Suppressor macrophage treated with lipopolysaccharide for 4 hours (primary cell): ENCODE data around the gene CCDC106.

ENCODE experiments used
- DNase-seq: peaks from one replicate; pipeline ENCODE4 v3.0.0-alpha.2; 2020

CCDC106 gene

DNA sequence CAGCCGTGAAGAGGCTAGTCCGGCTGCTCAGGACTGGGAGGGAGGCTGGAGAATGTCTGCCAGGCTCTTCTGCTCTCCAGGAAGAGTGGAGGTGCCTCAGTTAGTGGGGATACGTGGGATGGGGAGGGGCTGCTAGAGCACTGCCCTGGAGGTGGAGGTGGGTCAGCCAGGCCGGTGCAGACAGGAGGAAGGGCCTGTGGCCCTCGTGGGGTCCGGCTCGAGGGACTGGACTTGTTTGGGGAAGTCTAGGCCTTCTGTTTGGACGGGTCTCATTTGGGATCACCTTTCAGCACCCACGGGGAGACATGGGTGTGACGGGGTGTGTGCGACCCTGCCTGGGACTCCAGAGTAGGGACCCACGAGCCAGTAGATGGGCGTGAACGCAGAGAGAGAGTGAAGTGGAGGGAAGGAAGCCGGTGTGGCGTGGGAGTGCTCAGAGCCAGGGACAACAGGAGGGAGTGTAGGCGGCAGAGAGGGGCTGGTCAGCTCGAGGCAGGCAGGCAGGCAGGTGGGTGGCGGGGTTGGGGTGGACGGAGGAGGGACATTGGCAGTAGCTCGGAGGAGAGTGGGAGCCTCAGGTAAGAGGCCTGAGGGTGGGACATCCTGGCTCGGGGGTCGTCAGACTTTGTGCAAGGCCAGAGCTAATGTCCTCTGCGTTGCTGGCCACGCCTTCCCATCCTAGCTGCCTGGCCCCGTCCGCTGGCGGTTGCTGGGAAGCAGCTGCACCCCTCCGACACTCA is 38.5 kb downstream of the CCDC106 start:
- DNase-seq: no peak

DNA sequence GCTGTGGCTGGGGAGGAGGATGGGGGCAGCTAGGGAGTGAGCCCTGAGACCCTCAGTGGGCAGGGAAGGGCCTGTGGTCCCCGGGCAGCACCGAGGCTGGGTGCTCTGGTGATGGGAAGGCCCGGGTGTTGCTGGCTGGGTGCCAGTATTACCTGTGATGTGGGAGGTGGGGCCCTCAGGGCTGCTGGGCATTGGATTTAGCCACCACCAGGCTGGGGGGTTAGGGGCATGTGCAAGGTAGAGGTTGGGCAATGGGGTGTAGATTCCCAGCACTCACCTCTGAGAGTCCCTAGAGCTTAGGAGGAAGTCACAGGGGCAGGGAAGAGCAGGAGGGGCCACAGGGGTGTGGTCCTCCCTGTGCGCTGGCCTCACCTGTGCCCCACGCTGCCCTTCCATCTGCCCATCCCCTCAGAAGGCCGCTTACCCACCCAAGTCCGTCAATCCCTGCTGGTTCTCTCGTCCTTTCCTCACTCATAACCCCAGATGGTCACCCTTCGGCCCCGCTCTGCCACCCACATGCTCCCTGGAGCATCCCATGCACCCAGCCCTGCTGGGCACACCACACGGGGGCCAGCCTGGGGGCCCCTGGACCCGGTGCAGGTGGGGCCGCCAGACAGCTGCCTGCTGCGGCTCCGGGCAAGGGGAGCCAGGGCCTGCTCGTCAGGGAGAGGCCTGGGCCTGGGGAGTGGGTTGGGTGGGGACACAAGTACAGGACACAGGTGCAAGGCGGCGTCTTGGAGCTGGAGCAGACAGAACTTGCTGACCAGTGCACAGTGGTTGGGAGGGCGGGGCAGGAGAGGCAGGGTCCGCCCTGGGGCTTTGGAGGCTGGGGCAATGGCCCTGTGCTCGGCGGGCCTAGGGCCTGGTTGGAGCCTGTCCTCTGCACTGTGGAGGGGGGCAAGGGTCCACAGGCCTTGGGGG is 39.5 kb downstream of the CCDC106 start:
- DNase-seq: no peak

DNA sequence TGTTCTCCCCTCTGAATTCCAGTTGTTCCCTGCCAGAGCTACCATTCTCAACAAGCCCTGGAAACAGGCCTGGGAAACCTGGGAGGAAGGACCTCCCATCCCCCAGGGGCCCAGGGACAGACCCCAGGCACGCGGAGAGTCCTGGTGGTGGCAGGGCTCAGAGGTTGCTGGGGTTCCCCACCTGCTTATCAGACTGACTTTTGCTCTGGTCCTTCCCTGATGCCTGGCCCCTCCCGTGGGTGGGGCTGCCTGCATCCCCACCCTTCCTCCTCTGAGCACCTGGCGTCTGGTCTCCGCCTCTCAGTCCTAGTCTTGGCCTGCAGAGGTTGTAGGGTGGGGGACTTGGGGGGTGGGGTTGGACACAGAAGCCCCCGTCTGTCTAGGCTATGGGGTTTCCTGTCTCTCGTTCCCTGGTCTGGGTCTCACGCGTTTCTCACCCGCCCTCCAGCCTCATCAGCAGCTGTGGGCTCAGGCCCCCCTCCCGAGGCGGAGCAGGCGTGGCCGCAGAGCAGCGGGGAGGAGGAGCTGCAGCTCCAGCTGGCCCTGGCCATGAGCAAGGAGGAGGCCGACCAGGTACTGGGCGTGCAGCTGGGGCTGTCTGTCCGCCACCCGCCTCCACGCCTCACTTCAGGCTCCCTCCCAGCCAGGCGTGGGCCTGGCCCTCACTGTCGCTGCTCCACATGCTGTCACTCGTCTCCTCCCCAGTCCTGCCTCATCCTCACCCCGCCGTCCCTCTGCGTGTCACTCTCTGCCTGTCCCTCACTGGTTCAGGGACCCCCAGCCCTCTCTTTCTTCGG is 40.6 kb downstream of the CCDC106 start:
- DNase-seq: no peak

DNA sequence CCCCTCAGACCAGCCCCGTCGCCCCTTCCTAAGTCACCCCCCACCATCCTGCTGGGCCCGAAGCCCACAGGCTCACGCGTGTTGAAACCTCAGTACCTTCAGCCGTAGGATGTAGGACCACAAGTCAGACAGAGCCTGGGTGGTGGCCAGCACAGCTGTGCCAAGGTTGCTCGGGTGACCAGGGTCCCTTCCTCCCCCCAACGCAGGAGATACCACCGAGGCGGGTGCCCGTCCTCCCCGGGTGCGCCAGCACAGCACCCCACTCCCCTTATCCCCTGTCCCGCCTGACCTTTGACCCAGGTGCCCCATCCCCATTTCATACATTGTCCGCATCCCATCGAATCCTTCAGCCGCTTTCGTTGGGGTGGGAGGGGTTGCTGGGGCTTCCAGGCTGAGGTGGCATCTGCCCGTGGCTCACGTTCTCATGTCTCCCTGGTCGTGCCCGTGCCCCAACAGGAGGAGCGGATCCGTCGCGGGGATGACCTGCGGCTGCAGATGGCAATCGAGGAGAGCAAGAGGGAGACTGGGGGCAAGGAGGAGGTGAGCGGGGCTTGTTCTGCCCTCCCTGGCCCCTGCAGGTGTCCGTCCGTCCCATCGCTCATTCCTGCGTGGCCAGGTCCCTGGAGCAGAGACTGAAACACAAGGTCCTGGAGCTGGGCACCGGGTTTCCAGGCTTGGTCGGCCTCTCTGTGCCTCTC is 41.5 kb downstream of the CCDC106 start:
- no peak for DNase-seq

DNA sequence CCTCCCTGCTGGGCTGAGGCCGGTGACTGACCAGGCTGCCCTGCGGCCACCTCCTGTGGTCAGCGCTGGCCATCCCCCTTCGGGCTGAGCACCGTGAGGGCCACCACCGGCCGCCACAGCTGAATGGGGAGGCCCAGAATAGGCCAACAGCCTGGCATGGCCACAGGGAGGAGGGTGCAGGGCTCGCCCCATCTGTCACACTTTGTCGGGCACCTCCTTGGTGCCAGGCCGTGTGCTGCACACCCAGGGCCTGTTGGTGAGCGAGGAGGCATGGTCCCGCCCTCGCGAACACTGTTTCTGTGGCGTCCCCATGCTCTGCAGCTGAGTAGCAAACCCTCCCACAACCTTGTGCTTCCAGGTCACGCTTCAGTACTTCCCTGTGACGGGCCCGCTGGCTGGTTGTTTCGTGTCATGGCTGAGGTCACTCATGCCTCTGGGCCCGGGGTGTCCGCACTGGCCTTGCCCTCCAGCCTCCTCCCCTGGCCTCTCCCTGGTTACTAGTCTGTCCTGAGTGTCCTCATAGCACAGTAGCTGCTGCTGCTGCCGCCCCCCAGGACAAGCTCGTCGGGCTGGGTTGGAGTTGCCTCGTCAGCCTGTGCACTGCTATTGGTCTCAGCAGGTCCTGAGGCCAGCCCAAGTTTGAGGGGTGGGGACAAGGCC is 42.2 kb downstream of the CCDC106 start:
- DNase-seq: no peak

DNA sequence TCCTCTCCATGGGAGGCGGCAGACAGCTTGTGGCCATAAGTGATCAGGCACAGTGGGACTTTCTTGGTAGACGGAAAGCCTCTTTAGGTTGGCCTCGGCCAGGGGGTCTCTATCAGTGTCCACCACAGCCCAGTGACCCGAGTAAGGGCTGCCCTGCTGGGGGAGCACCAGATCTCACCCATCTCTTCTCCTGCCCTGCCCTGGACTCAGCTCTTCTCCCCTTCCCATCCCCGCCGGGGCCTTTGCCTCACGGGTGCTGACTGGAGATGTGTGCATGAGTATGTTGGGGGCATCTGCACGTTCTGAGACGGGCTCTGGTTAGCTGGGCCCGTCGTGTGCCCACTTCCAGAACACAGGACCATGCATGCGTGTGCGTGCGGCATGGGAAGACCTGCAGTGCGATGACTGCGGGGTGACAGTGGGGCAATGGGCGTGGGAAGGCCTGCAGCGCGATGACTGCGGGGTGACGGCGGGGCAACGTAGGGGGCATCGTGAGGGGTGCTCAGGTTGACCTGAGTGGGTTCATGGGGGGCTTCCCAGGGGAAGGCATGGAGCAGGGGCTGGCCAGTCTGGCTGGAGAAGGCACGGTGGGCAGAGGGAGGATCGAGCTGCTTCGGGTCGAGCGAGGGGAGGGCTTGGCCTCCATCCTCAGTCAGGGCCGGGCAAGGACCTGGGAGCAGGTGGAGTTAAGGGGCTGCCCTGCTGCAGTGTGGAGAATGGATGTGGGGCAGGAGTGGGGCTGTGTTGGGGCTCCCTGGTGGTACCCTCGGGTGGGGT is 42.9 kb downstream of the CCDC106 start:
- DNase-seq: no peak

DNA sequence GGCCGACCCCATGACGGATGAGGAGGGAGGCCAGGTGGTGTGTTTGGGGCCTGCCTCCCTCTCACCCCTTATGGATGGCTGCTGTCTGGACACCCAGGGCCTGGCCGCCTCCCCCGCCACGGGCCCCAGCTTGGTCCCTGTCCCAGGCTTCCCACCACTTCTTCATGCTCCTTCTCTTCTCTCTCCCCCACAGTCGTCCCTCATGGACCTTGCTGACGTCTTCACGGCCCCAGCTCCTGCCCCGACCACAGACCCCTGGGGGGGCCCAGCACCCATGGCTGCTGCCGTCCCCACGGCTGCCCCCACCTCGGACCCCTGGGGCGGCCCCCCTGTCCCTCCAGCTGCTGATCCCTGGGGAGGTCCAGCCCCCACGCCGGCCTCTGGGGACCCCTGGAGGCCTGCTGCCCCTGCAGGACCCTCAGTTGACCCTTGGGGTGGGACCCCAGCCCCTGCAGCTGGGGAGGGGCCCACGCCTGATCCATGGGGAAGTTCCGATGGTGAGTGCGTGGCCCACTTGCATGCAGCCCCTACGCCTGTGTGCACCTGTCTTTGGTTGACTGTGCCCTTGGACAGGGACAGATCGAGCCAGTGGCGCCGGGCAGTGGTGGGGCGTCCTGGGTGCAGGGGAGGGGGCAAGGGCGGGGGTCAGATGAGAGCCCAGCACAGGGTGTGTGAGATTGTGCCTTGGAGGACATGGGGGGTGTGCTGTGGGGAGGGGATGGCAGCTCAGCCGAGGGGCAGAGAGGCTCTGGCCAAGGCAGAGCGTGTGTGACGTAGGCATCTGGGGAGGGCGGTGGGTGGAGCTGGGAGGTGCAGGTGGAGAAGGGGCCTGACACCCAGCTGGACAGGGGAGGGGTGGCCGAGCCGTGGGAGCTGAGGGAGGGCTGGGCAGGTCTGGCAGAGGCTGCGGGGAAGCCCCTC is 43.8 kb downstream of the CCDC106 start:
- DNase-seq: no peak

DNA sequence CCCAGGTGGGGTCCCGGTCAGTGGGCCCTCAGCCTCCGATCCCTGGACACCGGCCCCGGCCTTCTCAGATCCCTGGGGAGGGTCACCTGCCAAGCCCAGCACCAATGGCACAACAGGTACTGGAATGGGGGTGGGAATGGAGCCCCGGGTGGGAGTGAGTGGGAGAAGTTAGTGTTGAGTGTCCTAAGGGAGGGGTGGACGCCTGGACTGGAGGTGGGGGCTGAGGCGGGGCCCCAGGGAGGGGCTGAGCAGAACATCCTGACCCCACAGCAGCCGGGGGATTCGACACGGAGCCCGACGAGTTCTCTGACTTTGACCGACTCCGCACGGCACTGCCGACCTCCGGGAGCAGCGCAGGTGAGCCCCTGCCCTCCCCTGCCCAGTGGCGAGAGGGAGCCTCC is 44.7 kb downstream of the CCDC106 start:
- DNase-seq: no peak

DNA sequence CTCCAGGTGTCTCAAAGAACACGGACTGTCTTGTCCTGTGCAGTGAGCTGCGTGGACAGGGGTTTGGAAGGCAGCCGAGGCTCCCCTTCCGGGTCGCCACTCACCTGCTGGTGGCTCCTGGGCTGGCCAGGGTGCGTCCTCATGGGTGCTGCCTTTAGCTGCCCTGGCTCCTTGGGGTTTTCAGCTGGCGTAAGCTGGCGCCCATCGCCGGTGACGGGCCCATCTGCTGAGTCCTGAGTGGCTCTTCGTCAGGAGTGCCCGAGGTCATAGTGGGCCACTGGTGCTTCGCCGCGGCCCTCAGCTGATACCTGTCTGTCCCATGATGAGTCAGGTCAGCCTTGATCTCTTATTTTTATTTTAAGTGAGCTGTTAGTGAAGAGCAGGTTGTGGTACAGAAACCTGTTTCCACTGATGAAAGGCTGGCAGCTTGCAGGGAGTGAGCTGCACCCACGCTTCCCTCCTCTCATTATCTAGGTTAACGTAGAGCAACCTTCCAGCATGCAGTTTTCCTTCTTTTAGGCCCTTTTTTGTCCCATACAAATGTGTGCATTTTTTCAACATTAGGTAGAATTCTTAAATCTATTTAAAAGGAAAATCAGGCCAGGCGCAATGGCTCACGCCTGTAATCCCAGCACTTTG is 45.4 kb downstream of the CCDC106 start:
- DNase-seq: no peak

DNA sequence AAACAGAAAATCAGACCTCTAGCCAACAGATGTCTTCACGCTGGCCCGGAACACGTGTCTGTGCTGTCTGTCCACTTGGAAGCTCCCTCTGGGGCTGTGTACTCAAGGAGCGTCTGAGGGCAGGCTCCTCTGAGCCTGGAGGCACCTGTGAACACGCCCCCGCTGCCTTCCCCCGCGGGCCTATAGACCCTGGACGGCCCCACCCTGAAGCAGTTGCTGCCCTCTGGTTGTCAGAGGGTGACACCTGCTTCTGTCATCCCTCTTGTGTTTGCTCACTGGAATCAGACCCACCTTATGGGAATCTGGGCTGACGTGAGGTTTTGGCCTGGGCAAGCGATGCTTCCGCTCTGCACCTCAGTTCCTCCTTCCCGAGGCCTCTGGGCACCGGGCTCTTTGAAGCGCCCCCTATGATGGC is 46.2 kb downstream of the CCDC106 start:
- DNase-seq: no peak

DNA sequence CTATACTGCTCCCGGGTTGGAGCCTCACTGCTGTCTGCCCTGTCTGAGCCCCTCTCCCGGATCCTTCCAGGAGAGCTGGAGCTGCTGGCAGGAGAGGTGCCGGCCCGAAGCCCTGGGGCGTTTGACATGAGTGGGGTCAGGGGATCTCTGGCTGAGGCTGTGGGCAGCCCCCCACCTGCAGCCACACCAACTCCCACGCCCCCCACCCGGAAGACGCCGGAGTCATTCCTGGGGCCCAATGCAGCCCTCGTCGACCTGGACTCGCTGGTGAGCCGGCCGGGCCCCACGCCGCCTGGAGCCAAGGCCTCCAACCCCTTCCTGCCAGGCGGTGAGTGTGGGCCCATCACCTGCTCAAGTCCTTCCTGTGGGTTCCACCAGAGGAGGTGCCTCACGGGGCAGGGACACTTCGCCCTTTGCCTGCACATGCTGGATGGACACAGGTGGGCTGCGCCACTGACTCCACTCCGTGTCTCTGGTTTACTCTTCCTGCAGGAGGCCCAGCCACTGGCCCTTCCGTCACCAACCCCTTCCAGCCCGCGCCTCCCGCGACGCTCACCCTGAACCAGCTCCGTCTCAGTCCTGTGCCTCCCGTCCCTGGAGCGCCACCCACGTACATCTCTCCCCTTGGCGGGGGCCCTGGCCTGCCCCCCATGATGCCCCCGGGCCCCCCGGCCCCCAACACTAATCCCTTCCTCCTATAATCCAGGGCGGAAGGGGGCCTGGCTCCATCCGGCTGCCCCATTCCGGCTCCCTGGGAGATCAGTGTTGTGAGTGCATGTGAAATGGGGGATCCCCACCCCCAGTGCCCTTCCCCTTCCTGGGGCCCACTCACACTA is 46.9 kb downstream of the CCDC106 start:
- no peak for DNase-seq

DNA sequence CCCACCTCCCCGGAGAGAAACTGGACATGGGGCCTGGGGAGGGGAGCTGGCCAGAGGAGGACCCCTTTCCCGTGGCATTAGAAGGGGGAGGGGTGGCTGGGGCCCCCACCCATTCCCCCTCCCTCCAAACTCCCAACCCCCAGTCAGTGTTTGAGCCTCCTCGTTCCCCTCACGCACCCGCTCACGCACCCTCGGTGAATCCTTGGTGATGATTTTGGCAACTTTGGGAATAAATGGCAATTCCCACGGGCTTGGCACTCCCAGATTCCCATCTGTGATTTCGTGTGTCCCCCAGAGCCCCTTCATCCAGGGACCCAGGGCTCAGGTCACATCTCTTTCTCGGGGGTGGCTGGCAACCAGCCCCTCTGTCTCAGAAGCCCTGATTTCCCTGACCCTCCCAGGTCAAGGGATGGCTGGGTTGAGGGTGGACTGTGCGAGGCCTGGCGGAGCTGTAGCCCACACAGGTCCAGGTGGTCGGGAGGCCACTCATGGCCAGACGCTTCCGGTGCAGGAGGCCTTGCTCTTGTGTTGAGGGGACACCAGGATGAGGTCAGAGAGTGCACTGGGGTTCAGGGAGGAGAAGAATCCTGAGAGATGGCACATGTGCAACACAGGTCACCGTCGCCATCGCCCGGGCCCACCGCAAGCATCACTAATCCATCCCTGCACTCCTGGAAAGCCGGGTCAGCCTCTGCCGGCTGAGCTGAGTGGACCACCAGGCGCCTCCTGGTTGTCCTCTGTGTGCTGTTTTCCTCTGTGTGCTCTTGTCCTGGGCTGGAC is 47.7 kb downstream of the CCDC106 start:
- DNase-seq: no peak

DNA sequence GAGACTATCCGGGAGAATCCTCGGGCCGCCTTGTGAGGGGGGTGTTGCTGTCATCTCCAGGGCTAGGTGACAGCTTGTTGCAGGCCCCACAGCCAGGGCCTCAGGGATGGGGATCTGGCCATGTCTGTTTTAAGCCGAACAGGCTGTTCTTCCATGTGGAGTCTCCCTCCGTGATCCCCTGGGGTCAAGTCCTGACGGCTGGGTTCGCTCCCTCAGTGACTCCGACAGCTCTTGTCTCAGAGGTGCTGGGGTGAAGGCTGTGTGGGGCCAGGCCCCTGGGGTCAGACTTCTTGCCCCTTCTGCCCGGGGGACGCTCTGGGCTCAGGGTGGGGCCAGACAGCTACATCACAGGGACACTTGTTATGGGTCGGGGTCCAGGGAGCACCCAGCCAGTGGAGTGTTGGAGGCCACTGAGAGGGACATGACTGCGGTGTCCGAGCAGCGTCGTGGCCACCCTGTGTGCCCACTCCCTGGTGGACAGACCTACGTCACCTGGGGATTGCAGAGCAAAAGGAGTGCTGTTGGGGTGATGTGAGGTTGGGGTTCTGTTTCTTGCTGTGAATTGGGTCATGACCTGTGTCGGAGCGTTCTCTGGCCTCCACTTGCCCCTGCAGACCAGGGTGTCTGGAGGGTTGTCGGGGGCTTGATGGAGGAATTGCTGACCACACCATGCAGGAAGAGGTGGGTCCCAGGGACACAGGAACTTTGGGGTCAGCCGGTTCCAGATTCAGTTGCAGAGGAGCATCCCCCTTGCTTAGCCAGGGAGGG is 48.5 kb downstream of the CCDC106 start:
- no peak for DNase-seq

DNA sequence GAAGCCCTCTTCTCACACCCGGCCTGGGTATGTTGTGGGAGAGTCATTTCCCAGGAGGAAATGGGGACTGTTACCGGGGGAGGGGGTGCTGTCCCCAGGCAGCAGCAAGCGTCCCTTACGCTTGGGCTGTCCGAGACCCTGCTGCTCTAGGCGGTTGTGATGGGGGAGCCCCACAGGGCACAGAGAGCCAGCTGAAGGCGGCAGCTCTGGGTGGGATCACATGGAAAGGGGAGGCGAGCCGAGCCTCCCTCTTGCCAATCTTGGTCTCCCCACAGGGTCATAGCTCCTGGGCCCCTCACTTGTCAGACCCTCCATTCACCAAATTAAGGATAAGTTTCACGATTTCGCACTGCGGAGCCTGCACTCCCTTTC is 49.0 kb downstream of the CCDC106 start:
- no peak for DNase-seq

DNA sequence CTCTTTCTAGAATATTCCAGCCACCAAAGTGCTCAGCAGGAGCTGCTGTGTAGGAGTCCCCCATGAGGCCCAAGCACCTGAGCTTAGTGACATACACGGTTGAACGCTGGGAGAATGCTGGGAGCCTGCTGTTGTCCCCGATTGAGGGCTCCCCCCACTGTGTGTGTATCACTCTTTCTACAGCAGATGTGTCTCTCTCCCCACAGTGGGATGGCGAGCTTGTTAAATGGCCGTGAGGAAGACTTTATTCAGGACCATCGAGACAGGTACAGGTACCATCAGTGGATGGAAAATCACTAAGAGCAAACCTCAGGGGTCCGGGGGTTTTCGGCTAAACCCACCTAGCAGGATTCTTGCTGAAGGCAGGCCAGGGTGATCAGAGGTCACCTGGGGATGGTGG is 49.7 kb downstream of the CCDC106 start:
- no peak for DNase-seq

DNA sequence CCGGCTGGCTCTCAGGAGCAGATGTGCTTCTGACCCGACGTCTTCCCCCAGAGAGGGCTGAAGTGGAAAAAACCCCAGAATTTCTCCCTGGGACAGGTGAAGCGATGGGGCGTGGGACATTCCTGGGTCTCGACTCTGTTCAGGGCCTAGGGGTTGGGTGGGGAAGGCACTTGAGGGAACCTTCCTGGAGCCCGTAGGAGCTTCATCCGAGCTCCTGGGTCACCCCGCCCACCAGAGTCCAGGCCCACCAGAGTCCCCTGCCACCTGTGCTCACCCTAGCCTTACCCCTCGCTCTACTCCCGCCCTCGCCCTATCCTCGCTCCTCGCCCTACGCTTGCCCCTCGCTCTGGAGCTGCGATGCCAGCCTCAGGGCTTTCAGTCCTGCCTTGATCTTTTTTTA is 50.2 kb downstream of the CCDC106 start:
- DNase-seq: no peak

DNA sequence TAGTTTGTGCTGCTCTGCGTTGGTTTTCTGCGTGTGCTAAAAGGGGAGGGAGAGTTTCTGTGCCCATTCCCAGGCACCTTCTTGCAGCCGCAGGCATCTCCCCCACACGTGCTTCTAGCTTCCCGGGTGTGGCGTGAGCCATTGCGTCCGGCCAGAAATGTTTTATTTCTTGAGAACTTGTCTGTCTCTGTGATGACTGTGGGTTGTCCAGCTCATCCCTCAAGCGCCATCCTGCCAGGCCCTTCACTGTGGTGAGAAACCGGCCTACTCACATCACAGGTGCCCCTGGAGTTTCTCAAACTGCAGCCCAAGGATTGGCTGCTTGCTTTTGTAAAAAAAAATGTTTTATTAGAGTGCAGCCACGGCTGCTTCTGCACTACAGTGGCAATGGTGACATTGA is 51.2 kb downstream of the CCDC106 start:
- no peak for DNase-seq
